ENCODE results near the gene SAV1. TPM values are rescaled to one million over a fixed set of nuclear protein-coding genes. Genes with fewer than 3 reads are reported as not detected.

The SAV1 gene
- total RNA-seq, 1 experiment from 2014 or later, result 64.1 TPM

- Mint-ChIP-seq H3K36me3 (no peaks in the 10 kb centered on the region), H3K4me3 (no peak overlapping the region), H3K27me3 (ENCODE audit: low read depth) (no peaks in the 10 kb centered on the region), H3K27ac (no peak overlapping the region), H3K4me1 (no peaks in the 10 kb centered on the region), H3K9me3 (no peaks in the 10 kb centered on the region)
- CTCF ChIA-PET, result interaction anchor here (1.0 kb wide), 1 partner anchor 24 kb away, joined by 4 read pairs; no protein-coding TSS in a partner anchor
- ATAC-seq (no peak), DNase-seq (ENCODE audit: low spot score) (no peak)
- POLR2A ChIA-PET, result no interaction called here
- TF ChIP-seq CREM (CRISPR knock-in tag; IDR thresholded peaks at IDR 0.05), result no peak
- TF ChIP-seq, protein P1, sequence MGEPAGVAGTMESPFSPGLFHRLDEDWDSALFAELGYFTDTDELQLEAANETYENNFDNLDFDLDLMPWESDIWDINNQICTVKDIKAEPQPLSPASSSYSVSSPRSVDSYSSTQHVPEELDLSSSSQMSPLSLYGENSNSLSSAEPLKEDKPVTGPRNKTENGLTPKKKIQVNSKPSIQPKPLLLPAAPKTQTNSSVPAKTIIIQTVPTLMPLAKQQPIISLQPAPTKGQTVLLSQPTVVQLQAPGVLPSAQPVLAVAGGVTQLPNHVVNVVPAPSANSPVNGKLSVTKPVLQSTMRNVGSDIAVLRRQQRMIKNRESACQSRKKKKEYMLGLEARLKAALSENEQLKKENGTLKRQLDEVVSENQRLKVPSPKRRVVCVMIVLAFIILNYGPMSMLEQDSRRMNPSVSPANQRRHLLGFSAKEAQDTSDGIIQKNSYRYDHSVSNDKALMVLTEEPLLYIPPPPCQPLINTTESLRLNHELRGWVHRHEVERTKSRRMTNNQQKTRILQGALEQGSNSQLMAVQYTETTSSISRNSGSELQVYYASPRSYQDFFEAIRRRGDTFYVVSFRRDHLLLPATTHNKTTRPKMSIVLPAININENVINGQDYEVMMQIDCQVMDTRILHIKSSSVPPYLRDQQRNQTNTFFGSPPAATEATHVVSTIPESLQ (CRISPR knock-in tag; IDR thresholded peaks at IDR 0.05), result no peak
- TF ChIP-seq SP1 (CRISPR knock-in tag; conservative IDR thresholded peaks at IDR 0.05), result no peak
- TF ChIP-seq CREB1 (CRISPR knock-in tag; IDR thresholded peaks at IDR 0.05), result no peak
- no peak for TF ChIP-seq ETV6 (CRISPR knock-in tag; IDR thresholded peaks at IDR 0.05)
- TF ChIP-seq, protein P2, sequence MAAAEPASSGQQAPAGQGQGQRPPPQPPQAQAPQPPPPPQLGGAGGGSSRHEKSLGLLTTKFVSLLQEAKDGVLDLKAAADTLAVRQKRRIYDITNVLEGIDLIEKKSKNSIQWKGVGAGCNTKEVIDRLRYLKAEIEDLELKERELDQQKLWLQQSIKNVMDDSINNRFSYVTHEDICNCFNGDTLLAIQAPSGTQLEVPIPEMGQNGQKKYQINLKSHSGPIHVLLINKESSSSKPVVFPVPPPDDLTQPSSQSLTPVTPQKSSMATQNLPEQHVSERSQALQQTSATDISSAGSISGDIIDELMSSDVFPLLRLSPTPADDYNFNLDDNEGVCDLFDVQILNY (CRISPR knock-in tag; IDR thresholded peaks at IDR 0.05), result no peak
- no peak for TF ChIP-seq PRDM15 (CRISPR knock-in tag; IDR thresholded peaks at IDR 0.05)
- TF ChIP-seq ZNF671 (CRISPR knock-in tag; IDR thresholded peaks at IDR 0.05), result no peak
- no peak for TF ChIP-seq FOXP1 (CRISPR knock-in tag; IDR thresholded peaks at IDR 0.05; ENCODE audit: borderline replicate concordance)
- no peak for TF ChIP-seq ZNF232 (CRISPR knock-in tag; IDR thresholded peaks at IDR 0.05)
- no peak for TF ChIP-seq HMGA2 (CRISPR knock-in tag; IDR thresholded peaks at IDR 0.05)
- TF ChIP-seq, protein P3, sequence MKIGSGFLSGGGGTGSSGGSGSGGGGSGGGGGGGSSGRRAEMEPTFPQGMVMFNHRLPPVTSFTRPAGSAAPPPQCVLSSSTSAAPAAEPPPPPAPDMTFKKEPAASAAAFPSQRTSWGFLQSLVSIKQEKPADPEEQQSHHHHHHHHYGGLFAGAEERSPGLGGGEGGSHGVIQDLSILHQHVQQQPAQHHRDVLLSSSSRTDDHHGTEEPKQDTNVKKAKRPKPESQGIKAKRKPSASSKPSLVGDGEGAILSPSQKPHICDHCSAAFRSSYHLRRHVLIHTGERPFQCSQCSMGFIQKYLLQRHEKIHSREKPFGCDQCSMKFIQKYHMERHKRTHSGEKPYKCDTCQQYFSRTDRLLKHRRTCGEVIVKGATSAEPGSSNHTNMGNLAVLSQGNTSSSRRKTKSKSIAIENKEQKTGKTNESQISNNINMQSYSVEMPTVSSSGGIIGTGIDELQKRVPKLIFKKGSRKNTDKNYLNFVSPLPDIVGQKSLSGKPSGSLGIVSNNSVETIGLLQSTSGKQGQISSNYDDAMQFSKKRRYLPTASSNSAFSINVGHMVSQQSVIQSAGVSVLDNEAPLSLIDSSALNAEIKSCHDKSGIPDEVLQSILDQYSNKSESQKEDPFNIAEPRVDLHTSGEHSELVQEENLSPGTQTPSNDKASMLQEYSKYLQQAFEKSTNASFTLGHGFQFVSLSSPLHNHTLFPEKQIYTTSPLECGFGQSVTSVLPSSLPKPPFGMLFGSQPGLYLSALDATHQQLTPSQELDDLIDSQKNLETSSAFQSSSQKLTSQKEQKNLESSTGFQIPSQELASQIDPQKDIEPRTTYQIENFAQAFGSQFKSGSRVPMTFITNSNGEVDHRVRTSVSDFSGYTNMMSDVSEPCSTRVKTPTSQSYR (CRISPR knock-in tag; IDR thresholded peaks at IDR 0.05), result no peak
- no peak for TF ChIP-seq HMGXB4 (CRISPR knock-in tag; IDR thresholded peaks at IDR 0.05)
Measured at GRCh38 chr14:50624447-50624846, 43.7 kb downstream of the SAV1 start.

DNA sequence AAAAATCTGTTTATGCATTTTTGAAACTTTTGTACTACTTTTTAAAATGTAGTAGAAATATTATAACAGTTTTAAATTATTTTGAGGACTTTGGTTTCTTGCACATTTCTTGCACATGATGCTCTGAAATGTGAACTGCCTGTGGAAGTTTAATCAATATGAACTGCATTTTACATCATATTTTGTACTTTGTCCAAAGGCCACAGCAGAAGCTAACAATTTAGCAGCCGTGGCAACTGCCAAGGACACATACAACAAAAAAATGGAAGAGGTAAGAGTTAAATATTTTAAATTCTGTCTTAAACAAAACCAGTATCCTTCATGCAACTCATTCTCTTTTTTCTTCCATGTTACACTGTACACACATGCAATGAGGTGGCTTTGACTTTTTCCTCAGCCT is 45.1 kb downstream of the SAV1 start:
- ChIA-PET POLR2A (no interaction called here), CTCF (no interaction called here)
- Mint-ChIP-seq H3K4me3 (no peak overlapping the region), H3K36me3 (no peaks in the 10 kb centered on the region), H3K9me3 (no peaks in the 10 kb centered on the region), H3K27ac (no peak overlapping the region), H3K4me1 (no peaks in the 10 kb centered on the region), H3K27me3 (ENCODE audit: low read depth) (no peaks in the 10 kb centered on the region)
- ATAC-seq (no peak), DNase-seq (ENCODE audit: low spot score) (no peak)
- TF ChIP-seq CTCF (IDR thresholded peaks at IDR 0.05) (no peak), TCF7 (CRISPR knock-in tag; IDR thresholded peaks at IDR 0.05; ENCODE audit: low read depth) (no peak), IRF2 (CRISPR knock-in tag; IDR thresholded peaks at IDR 0.05; ENCODE audit: borderline replicate concordance, low read depth) (no peak), SMAD3 (CRISPR knock-in tag; IDR thresholded peaks at IDR 0.05; ENCODE audit: borderline replicate concordance) (no peak), ZNF396 (CRISPR knock-in tag; IDR thresholded peaks at IDR 0.05; ENCODE audit: borderline replicate concordance) (no peak), SP1 (CRISPR knock-in tag; conservative IDR thresholded peaks at IDR 0.05) (no peak), NR2C2 (CRISPR knock-in tag; IDR thresholded peaks at IDR 0.05) (no peak), NR3C1 (CRISPR knock-in tag; conservative IDR thresholded peaks at IDR 0.05; ENCODE audit: low read depth) (no peak)
- TF ChIP-seq, protein P4, sequence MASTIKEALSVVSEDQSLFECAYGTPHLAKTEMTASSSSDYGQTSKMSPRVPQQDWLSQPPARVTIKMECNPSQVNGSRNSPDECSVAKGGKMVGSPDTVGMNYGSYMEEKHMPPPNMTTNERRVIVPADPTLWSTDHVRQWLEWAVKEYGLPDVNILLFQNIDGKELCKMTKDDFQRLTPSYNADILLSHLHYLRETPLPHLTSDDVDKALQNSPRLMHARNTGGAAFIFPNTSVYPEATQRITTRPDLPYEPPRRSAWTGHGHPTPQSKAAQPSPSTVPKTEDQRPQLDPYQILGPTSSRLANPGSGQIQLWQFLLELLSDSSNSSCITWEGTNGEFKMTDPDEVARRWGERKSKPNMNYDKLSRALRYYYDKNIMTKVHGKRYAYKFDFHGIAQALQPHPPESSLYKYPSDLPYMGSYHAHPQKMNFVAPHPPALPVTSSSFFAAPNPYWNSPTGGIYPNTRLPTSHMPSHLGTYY (CRISPR knock-in tag; IDR thresholded peaks at IDR 0.05), result no peak
- TF ChIP-seq, protein P2 (CRISPR knock-in tag; IDR thresholded peaks at IDR 0.05), result no peak
